Stimulated activated CD4-positive, alpha-beta T cell treated with anti-CD3 and anti-CD28 coated beads, TNF-alpha, amount 100 ng/mL, for 24 hours (primary cell): Measurements from ENCODE around the gene ZBTB16.

Experiments used
- DNase-seq, 3 experiments: peaks; one replicate each; pipeline ENCODE4 v3.0.0-alpha.2; 2020; ENCODE audit warnings: low read depth in 3 of 3

The ZBTB16 gene

GRCh38 chr11:114260077-114260476 is 200.6 kb downstream of the ZBTB16 start:
- no peak for DNase-seq

- no peak for DNase-seq
Observed at GRCh38 chr11:114260483-114260882, 201.0 kb downstream of the ZBTB16 start.

DNA sequence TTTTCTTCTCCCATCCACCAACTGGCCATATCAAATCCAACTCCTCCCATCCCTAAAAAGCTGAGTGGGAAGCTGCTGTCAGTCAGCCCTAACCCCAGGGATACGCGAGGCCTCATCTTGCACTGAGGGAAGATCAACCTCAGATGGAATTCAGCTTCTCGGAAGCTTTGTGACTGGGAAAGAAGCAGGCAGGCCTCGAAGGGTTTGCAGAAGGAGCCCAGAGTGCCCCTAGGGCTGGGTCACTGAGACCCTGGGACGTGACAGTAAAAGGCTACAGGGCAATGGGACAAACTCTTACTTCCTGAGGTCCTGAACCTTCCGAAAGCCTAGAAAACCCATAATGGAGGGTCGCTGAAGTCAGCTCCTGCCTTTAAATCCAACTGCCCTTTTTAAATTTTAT is 202.3 kb downstream of the ZBTB16 start:
- DNase-seq, result no peak

- DNase-seq, result no peak
Observed at GRCh38 chr11:114262681-114263512, 203.4 kb downstream of the ZBTB16 start.

DNA sequence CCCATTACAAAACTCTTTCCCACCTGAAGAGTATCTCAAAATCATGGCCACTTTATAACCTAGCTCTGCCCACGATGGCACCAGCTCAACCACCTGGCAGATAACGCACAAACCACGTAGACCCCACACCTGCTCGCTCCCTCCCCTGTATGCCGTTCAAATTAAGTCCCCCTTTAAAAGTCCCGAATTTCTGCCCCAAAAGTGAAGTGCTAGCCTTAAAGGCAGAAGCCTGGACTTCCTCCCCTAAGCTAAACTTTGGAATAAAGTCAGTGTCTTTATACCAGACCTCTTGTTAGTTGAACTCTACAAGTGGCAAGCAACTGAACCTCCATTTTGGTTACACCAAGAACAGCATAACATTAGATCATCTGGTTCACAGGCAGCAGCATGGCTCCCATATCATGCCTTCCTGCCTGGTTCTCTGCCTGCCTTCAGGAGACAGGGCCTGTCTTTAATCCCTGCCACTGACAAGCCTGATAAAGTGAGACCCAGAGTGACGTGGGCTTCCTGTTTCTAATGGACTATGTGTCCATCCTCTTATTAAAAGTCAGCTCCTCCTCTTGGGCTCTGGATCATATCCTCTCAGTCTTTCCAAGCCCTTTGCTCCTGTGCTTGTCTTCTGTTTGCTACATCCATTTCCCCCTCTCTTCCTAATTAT is 204.1 kb downstream of the ZBTB16 start:
- no peak for DNase-seq

GRCh38 chr11:114264381-114264780 is 204.9 kb downstream of the ZBTB16 start:
- DNase-seq, result no peak

DNA sequence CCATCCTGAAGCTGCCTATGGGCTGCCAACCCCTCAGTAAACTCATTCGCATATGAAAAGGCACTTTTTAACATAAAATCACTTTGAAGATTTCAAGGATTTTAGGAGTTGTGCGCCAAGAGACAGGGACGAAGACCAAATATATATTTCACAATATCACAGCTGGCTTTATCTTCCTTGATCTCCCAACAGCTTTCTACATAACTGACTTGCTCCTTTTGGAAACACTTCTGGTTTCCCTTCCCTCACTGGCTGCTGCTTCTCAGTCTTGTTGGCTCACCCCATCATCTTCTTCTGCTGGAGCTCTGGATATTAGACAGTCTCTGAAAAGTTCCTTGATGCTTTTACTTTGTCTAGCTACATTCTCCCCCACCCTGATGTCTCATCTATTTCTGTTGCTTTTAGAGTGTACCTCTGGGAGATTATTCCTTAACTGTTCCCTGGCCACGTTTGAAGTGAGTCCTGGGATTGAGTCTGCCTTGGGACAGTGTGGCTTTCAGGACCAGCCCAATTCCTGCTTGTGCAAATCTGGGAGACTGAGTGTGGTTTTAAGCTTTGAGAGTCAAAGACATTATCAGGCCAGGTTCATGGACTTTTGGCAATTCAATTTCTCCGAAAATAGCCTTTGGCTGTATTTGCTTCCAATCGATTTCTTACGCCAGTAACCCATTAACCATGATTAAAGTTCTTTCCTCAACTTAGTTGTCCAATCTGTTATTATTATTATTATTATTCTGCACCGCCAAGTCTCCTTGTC is 205.8 kb downstream of the ZBTB16 start:
- DNase-seq, result no peak

DNA sequence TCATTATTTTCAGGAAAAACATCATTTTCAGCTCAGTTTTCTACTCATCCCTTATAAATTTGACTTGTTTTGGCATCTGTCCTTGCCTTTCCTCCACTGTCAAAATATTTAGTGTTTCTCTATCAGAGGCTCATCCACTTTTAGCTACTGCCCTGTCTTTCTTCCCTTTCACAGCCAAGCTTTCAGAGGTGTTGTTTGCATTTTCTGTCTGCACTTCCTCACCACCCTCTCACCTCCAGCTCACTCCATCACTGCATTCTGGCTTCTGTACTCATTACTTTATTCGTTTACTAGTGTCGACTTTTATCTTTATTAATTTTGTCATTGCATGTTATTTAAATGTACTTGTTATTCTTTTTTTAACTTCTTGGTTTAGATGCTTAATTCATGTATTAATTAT is 210.0 kb downstream of the ZBTB16 start:
- DNase-seq, result no peak

DNA sequence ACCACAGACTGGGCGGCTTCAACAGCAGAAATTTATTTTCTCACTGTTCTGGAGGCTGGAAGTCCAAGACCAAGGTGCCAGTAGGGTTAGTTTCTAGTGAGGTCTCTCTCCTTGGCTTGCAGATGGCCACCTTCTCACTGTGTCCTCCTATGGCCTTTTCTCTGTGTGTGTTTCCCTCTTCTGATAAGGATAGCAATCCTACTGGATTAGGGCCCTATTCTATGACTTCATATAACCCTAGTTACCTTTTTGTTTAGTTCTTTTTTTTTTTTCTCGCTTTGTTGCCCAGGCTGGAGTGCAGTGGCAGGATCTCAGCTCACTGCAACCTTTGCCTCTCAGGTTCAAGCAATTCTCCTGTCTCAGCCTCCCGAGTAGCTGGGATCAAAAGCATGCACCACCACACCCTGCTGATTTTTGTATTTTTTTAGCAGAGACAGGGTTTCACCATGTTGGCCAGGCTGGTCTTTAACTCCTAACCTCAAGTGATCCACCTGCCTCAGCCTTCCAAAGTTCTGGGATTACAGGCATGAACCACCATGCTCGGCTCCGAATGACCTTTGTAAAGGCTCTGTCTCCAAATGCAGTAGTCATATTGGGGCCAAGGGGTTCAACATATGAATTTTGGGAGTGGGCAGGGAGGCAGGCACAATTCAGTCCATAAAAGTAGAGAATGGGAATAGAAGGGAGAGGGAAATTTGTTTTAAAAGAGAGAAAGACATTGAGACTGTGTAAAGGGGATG is 211.2 kb downstream of the ZBTB16 start:
- DNase-seq, result no peak

DNA sequence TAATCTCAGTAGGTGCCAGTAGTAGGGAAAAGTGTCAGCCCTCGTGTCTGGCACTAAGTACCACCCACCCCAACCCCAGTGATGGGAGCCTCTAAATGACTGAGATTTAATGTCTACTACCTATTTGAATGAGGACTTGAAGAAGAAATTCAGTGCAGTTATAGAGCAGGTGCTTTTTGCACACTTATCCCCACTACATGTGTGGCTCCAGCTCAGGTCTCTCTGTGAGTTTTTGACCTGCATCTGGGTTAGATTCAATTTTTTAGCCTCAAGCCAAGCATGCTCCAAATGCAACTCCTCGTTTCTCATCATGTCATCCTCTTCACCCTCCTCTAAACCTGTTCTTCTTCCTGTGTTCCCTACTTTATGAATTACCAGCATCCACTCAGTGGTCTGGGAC is 211.8 kb downstream of the ZBTB16 start:
- DNase-seq, result no peak

GRCh38 chr11:114272311-114272710 is 212.8 kb downstream of the ZBTB16 start:
- no peak for DNase-seq

DNA sequence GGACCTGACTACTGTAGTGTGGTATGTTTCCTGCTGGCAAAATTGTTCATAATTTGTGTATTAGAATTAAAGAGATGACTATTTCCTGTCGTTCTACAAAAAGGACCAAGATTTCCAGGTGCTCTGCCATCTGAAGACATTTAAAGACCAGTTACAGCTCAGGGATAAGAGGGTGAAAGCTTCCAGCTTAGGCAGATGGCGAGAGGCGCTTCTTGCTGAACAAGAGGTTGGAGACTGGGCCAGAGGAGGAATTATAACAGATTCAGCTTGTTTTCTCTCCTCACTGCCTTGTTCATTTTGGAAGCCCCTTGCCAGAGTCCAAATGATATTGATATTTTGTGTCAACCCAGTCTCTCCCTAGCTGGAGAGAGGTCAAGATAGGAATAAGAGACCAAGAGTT is 213.6 kb downstream of the ZBTB16 start:
- DNase-seq, result no peak

DNA sequence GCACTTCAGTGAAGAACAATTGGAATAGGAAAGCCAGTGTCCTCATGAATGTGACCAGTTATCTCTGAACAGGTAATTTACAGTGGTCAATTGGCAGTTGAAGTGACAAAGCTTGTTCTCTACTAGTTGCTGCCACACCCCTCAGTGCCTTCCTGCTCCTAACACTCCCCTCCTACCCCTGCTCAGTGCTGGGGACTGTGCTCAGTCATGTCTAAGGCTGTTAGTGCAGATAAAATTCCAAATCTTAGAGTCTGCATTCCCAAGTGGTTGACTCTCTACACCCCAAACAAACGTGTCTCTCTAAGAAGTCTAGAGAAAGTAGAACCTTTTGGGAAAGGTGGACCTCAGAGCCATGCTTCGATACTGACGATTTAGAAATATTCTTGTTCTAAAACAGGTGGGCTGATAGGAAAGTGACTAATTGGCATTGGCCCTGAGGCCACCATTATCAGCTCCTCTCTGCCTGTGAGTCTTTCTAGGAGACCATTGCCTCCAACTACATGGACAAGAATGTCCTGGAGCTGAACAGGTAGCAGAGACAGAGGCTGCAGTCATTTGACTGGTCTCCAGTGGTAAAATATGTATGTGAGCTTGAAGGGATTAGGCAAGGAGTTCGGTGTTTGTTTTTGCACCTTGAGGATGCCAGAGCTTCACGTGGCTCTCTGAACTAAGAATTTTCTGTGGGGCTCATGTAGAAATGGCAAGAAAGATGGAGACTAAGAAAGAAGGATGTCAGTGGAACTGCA is 214.6 kb downstream of the ZBTB16 start:
- no peak for DNase-seq

- DNase-seq, result no peak
Observed at GRCh38 chr11:114274637-114275036, 215.1 kb downstream of the ZBTB16 start.

GRCh38 chr11:114275280-114275679 is 215.8 kb downstream of the ZBTB16 start:
- DNase-seq, result no peak

GRCh38 chr11:114276077-114276476 is 216.6 kb downstream of the ZBTB16 start:
- DNase-seq, result no peak

DNA sequence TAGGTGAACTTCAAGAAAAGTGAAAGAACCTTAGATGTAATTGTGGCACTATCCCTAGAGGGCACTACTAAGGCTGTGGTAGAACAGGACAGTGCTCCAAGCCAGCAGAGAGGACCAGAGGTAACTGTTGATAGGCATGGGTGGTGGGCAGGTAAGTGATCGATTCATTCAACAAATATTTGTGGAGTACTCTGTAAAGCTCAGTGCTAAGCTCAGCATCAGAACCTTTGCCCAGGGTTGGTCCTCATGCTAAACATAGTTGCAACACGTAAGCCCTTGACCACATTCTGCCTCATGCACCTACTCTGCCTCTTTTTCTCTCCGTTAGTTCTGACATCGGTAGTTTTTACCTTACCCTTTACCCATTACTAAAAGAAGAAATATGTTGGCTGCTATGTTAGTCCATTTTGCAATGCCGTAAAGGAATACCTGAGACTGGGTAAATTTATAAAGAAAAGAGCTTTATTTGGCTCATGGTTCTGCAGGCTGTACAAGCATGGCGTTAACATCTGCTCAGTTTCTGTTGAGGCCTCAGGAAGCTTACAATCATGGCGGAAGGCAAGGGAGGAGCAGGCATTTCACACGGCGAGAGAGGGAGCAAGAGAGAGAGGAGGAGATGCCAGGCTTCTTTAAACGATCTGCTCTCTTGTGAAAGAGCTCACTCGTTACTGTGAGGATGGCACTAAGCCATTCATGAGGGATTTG is 218.3 kb downstream of the ZBTB16 start:
- DNase-seq, result no peak

- DNase-seq, result no peak
Observed at GRCh38 chr11:114278342-114279065, 219.0 kb downstream of the ZBTB16 start.

DNA sequence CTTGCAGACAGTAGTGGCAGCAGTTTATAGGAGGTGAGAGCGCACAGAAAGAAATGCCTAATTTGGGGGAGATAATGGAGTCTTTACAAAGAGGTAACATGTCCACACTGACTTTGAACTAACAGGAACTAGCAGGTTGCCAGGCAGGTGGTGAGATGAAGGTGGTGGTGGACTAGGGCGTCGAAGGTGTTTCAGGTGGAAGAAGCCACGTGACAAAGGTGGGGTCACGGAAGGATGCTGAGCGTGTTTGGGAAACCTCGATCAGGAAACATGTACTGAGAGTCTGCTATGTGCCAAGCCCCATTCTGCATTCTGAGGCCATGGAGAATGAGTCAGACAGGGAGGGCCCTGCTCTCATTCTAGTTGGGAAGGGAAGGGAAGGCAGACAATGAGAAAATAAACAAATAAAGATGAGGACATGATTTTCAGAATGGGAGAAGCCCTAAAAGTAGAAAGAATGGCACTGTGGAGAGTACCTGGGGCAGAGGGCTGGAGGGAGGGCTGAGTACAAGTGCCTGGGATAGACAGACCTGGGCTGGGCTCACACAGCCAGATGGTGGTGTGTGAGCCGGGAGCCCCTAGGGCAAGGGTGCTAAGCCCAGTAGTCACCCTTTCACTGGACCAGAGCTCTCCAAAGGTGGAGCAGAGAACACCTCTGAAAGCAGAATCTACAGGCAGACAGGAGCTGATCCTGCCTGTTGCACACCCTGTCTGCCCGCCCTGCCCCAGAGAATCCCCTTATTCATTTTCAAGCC is 220.5 kb downstream of the ZBTB16 start:
- DNase-seq, result no peak
